SKM-1 (cell line): Measurements from ENCODE around the gene CTSG.
A peak's percentile ranks its signal among the peaks of the same experiment; 100 is the strongest.
"Not testable (repeated sequence)": the region's sequence is repeated elsewhere in the genome, so short reads cannot be mapped to it uniquely, and the experiment has no call there.

ENCODE experiments used
- DNase-seq: peaks from one replicate; lab custom pipeline; 2025; ENCODE audit not compliant: unreplicated experiment; lab: John Stamatoyannopoulos, UW

The CTSG gene

DNA sequence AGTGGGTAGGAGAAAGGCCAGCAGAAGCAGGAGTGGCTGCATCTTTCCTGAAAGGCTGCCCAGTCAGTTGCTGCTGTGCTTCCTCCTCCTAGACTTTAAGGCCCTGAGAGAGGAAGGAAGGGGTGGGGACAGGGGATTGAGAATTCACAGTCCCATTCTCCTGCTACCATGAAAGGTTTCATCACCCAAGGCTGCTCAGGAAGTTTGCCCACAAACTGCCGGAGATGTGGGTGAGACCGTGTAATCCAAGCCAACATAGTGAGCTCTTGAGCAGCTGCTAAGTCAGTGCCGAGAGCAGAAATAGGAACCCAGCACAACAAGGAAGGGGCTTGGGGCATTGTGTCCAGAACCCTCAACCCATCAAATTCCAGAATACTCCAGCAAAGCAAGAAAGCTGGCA lies at the start of gene CTSG:
TSS of gene CTSG (minus strand) at position 69 of the 400 bp plus-strand sequence. CDS start at position 42, 27 bp downstream.
- peak; percentile 35 for DNase-seq

DNA sequence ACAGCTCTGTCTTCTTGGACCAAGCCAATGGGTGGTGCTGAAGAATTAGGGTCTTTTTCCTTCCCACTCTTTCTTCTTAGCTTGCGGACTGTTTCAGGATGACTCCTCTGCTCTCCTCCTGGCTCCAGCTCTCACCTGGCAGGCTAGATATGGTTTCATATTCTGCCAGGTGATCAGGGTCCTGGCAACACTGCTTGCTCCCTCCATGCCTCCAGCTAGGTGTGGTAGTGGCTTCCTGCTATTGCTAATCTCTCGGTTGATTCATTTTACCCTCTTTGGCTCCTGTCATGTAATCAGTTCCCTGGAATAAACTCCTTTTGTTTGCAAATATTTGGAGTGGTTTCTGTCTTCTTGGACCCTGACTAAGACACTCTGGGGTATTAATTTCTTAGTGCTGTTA lies 37.7 kb upstream of the CTSG start:
- DNase-seq = no peak

GRCh38 chr14:24613241-24613640 lies 37.2 kb upstream of the CTSG start:
- no peak for DNase-seq

- DNase-seq = no peak
Measured at GRCh38 chr14:24612196-24612595, 36.1 kb upstream of the CTSG start.

DNA sequence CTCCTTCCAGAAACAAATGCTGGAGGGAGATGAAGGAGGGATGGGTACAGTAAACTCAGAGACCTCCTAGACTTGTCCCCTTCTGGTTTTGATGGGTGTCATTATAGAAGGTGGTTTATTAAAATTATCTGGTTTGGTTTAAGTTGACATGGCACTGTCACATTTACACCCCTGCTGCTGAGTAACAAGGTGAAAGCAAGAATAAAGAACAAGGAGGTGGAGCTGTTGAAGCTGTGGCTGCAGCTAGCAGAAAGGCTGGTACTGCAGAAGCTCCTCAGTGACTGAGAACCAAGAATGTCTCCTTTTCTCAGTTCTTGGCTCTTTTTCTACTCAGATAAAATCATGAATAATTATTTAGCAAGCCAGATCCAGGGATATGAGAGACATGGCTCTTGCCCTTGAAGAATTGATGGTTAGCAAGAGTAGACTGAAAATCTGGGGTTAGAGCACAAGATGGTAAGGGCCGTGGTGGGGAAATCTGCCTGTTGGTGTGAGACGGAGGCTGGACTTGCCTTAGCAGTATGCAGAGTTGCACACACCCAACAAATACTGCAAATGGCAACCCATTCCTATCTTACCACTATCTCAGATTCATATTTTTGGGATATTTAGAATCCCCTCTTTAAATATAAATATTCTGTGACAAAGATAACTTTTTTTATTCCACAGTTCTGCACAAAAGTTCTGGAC lies 33.8 kb upstream of the CTSG start, which contains the start of gene GZMH:
TSS of gene GZMH (minus strand) at position 31 of the 690 bp plus-strand sequence. CDS start 72 bp downstream, outside the sequence.
- DNase-seq = no peak

DNA sequence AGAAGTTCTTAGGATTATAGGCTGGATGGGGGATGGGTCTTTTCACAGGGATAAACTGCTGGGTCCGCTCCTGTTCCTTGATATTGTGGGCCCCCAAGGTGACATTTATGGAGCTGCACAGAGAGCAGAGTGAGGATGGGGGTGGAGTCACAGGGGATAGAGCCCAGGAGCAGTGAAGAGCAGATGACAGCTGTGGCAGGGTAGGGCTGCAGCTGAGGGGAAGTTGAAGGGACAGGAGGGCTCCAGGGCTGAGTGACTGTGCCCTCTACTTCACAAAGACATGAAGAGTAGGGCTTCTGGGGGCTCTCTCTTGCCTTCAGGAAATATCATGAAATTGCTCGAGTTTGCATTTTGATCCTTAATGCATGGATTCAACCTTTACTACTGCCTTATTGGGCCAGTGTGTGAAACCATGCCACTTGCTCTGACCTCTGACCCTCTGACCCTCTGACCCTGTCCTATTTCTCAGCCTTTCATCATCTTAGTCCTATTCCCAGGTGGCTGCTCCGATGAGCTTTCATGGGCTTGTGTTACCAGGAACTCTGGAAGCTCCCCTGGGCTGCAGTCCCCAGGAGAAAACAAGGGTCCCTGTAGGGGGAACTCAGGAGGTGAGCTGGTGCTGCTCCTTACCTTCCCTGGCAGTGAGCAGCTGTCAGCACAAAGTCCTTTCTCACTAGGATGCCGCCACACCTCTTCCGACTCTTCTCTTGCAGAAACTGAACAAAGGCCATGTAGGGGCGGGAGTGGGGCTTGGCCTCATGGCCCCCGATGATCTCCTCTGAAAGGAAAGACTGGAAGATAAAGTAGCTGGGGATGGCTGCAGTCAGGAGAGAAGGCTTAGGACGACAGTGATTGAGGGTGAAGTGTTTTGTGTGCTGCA lies 31.8 kb upstream of the CTSG start:
- DNase-seq = no peak

DNA sequence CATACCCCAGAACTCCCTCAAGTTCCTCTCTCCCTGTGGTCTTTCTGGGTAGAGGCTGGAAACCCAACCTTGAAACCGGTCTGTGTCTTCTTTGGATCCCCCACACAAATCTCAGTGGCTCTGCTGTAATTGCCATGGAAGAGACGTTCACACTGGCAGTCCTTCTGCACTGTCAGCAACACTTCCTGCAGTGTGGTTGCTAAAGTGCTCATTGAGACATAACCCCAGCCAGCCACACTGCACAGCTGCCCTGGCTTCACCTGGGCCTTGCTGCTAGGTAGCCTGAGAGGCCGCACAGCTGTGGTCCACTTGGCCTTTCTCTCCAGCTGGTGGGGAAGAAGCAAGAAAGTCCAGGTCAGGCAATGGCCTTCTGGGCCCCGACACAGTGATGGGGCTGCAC lies 31.0 kb upstream of the CTSG start:
- no peak for DNase-seq

DNA sequence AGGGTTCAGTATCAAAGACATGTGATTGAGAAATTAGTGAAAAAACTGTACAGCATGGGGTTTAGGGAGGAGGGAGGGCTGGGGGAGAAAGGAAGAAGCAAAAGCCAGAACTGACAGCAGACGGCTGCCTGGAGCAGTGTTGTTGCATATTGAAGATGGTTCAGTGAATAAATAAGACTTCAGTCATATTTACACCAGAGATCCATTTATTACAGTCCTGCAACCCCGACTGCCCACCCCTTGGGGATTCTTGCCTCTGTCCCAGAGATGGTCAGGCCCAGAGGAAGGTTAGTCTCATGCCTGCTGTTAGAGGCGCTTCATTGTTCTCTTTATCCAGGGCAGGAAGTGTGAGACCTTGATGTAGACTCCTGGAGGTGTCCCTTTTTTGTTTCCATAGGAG lies 30.2 kb upstream of the CTSG start:
- no peak for DNase-seq

DNA sequence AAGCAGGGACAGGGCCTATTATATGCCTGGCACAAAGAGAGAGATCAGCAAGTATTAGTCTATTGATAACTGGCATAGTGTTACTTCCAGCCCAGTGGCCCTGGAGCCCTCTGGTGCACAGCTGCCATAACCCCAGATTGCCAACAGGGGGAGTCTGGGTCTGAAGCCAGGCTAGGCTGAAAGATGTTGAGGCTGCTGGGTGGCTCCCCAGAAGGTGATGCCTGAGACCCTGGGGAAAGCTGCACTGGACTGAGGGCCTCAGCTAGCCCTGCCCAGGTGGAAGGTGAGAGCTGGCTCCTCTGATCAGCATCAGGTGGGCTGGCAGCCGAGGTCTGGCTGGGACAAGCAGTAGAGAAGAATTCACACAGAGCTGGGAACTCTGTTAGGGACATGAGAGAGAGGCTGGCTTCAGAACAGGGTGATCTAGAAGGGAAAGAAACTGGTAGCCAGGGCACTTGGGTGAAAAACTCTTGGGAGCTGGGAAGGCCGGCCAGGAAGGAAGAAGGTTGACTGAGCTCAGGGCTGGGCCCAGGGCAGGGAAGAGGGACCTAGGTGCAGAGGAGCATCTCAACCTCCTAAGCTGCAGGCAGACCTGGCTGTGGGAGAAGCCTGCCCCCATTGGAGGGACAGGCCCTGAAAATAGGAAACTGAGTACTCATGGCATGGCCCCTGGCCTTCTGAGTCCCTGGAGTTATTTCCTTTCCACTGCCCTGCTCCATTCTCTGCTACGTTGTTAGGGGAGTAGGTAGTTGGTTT lies 29.6 kb upstream of the CTSG start:
- no peak for DNase-seq

GRCh38 chr14:24597403-24597802 lies 21.4 kb upstream of the CTSG start:
- DNase-seq = no peak

DNA sequence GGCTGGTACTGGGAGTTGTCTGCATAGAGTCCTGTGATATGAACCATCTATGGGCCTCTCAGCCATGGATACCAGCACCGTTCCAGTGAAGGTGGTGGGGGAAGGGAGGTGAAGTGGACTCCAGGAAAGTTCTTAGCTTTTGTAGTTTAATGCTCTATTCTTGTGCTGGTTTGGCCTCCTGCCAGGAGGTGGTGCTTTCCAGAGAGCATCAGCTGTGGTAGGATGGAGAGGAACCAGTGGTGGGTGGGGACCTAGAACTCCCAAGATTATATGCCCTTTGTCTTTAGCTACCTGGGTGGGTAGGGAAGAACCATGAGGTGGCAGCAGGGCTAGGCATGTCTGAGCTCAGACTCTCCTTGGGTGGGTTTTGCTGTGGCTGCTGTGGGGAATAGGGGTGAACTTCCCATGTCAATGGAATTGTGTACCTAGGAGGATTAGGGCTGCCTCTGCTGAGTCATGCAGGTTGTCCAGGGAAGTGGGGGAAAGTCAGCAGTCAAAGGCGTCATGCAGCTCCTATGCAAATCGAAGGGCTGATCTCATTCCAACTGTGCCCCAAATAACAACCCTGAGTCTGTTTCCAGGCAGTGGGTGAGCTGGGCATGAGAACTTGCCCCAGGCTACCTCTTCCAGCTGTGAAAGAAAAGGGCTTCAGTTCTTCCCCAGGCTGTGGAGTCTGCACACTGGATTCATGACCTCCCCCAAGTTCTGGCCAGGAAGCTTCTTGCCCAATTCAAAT lies 19.2 kb upstream of the CTSG start:
- DNase-seq = no peak

DNA sequence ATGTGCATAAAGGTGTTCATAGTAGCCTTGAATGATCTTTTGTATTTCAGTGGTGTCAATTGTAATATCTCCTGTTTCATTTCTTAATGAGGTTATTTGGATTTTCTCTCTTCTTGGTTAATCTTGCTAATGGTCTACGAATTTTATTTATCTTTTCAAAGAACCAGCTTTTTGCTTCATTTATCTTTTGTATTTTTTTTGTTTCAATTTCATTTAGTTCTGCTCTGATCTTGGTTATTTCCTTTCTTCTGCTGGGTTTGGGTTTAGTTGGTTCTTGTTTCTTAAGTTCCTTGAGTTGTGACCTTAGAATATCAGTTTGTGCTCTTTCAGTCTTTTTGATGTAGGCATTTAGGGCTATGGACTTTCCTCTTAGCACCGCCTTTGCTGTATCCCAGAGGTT lies 15.0 kb upstream of the CTSG start:
- DNase-seq = not testable (repeated sequence)

DNA sequence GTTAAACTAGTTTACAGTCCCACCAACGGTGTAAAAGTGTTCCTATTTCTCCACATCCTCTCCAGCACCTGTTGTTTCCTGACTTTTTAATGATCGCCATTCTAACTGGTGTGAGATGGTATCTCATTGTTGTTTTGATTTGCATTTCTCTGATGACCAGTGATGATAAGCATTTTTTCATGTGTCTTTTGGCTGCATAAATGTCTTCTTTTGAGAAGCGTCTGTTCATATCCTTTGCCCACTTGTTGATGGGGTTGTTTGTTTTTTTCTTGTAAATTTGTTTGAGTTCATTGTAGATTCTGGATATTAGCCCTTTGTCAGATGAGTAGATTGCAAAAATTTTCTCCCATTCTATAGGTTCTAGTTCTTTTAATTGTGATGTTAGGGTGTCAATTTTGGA lies 8.4 kb upstream of the CTSG start:
- DNase-seq = not testable (repeated sequence)

- DNase-seq = no peak
Measured at GRCh38 chr14:24578558-24578957, 2.5 kb upstream of the CTSG start.

- peak; percentile 8 for DNase-seq
Measured at GRCh38 chr14:24576771-24577170, 721 bp upstream of the CTSG start.

- DNase-seq = no peak
Measured at GRCh38 chr14:24574206-24574774, 1.8 kb downstream of the CTSG start.

DNA sequence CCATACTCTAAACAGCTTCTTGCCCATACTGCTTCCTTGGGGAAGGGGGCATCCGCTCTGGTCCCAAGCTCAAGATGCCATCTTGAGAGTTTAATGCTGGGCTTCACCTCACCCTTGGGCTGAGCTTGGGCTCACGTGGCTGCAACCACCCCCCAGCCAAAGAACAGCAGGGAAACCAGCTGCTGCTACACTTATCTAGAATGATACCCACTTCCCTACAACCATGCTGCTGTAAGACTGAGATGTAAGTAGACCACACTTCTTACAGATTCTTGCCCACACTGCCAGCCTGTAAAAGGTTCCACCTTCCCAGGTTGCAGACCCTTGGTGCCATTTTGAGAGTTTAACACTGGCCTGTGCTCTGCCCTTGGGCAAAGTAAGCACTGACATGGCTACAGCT lies 9.7 kb downstream of the CTSG start:
- no peak for DNase-seq

- DNase-seq = no peak
Measured at GRCh38 chr14:24565766-24566165, 10.3 kb downstream of the CTSG start.

GRCh38 chr14:24563505-24563904 lies 12.5 kb downstream of the CTSG start:
- no peak for DNase-seq

DNA sequence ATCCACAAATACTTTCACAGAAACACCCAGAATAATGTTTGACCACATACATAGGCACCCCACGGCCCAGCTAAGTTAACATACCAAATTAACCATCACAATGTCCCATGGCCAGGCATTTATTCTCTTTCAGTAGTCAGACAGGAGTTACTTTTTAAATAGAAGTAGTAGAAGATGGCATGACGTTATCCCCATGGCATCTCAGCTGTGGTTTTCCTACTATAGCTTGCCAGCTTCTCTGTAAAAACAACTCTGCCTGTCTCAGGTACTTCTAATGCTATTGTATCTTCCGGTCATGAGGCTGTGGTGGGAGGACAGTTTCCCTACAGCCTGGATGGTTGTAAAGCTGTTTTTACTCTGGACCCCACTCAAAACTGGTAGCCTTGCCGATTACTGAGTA lies 19.3 kb downstream of the CTSG start:
- no peak for DNase-seq
